Activated CD4-positive, CD25-positive, alpha-beta regulatory T cell treated with anti-CD3 and anti-CD28 coated beads, Interleukin-2, amount 50 U/mL, for 16 hours (primary cell): ENCODE data around the gene PSMB4.
"Not testable (repeated sequence)": the region's sequence is repeated elsewhere in the genome, so short reads cannot be mapped to it uniquely, and the experiment has no call there.

Experiments used
- DNase-seq: peaks from one replicate; pipeline ENCODE4 v3.0.0-alpha.2; 2020; ENCODE audit warnings: low read depth, low spot score

The PSMB4 gene

GRCh38 chr1:151386002-151386401, 13.4 kb upstream of the PSMB4 start:
- DNase-seq = no peak

GRCh38 chr1:151390221-151391078, 8.9 kb upstream of the PSMB4 start:
- not testable (repeated sequence) for DNase-seq

- DNase-seq = no peak
These were observed 8.3 kb upstream of the PSMB4 start for GRCh38 chr1:151391079-151391563.

- DNase-seq = no peak
These were observed 5.8 kb upstream of the PSMB4 start for GRCh38 chr1:151393583-151393982.

- DNase-seq = not testable (repeated sequence)
These were observed 3.1 kb upstream of the PSMB4 start for GRCh38 chr1:151396265-151396664.

- DNase-seq = no peak
These were observed 1.9 kb downstream of the PSMB4 start for GRCh38 chr1:151401125-151401788.

- no peak for DNase-seq
These were observed 2.5 kb downstream of the PSMB4 start for GRCh38 chr1:151401860-151402259.

GRCh38 chr1:151402764-151403163, 3.4 kb downstream of the PSMB4 start:
- DNase-seq = no peak

GRCh38 chr1:151403612-151404011, 4.2 kb downstream of the PSMB4 start:
- DNase-seq = no peak

- DNase-seq = no peak
These were observed 6.0 kb downstream of the PSMB4 start for GRCh38 chr1:151405187-151405951.

- DNase-seq = no peak
These were observed 6.8 kb downstream of the PSMB4 start for GRCh38 chr1:151406176-151406575.

- DNase-seq = no peak
These were observed 7.9 kb downstream of the PSMB4 start for GRCh38 chr1:151407304-151407703.

- DNase-seq = no peak
These were observed 9.5 kb downstream of the PSMB4 start for GRCh38 chr1:151408891-151409290.

- DNase-seq = no peak
These were observed 12.5 kb downstream of the PSMB4 start for GRCh38 chr1:151411884-151412283.

- no peak for DNase-seq
These were observed 16.9 kb downstream of the PSMB4 start for GRCh38 chr1:151416231-151416630.

- no peak for DNase-seq
These were observed 18.7 kb downstream of the PSMB4 start for GRCh38 chr1:151418081-151418480.

- DNase-seq = no peak
These were observed 20.4 kb downstream of the PSMB4 start for GRCh38 chr1:151419819-151420218.

- DNase-seq = no peak
These were observed 25.7 kb downstream of the PSMB4 start for GRCh38 chr1:151425103-151425502.

- no peak for DNase-seq
These were observed 28.7 kb downstream of the PSMB4 start for GRCh38 chr1:151428068-151428467.

- not testable (repeated sequence) for DNase-seq
These were observed 34.5 kb downstream of the PSMB4 start for GRCh38 chr1:151433827-151434226.

- no peak for DNase-seq
These were observed 35.8 kb downstream of the PSMB4 start for GRCh38 chr1:151435174-151435573.

GRCh38 chr1:151436985-151437384, 37.6 kb downstream of the PSMB4 start:
- DNase-seq = no peak
